ENCODE measurements around the gene LCLAT1. TPM values are rescaled to one million over a fixed set of nuclear protein-coding genes. Genes with fewer than 3 reads are reported as not detected.

LCLAT1 gene
- total RNA-seq, 1 experiment from 2014 or later, result 21.7 TPM

GRCh38 chr2:30675758-30676157 lies 228.7 kb downstream of the LCLAT1 start:
- H3K36me3 ChIP-seq (ENCODE audit: insufficient read depth, low read length), result no peaks in the 10 kb centered on the region
- no peaks in the 10 kb centered on the region for H3K9me2 ChIP-seq (replicated peaks; ENCODE audit: insufficient read depth, low read length)
- H3K9me3 ChIP-seq (ENCODE audit: low read length), result no peaks in the 10 kb centered on the region
- no peaks in the 10 kb centered on the region for H4K20me1 ChIP-seq (ENCODE audit: insufficient read depth, low read depth, low read length)
- H3K79me2 ChIP-seq (ENCODE audit: low read length), result no peaks in the 10 kb centered on the region
- no peak overlapping the region for H3K4me2 ChIP-seq (ENCODE audit: low read depth, low read length, poor library complexity, severe bottlenecking)
- no peaks in the 10 kb centered on the region for H3K27me3 ChIP-seq (ENCODE audit: low read length)
- no peak overlapping the region for H3K9ac ChIP-seq (ENCODE audit: low read length)
- H3K27ac ChIP-seq (ENCODE audit: low read length), result no peak overlapping the region
- no peak overlapping the region for H2AFZ ChIP-seq (ENCODE audit: low read length)
- H3K4me3 ChIP-seq (ENCODE audit: low read length), result no peak overlapping the region
- H3K4me1 ChIP-seq (ENCODE audit: low read length), result peaks cover 3% of the 10 kb centered on the region; the same call in 1 of the 2 replicates
- no peak for DNase-seq

GRCh38 chr2:30677231-30677630 lies 230.2 kb downstream of the LCLAT1 start:
- H3K4me3 ChIP-seq (ENCODE audit: low read length), result no peak overlapping the region
- H3K36me3 ChIP-seq (ENCODE audit: insufficient read depth, low read length), result no peaks in the 10 kb centered on the region
- H4K20me1 ChIP-seq (ENCODE audit: insufficient read depth, low read depth, low read length), result no peaks in the 10 kb centered on the region
- H2AFZ ChIP-seq (ENCODE audit: low read length), result no peak overlapping the region
- no peaks in the 10 kb centered on the region for H3K27me3 ChIP-seq (ENCODE audit: low read length)
- no peaks in the 10 kb centered on the region for H3K9me3 ChIP-seq (ENCODE audit: low read length)
- H3K79me2 ChIP-seq (ENCODE audit: low read length), result no peaks in the 10 kb centered on the region
- peaks cover 3% of the 10 kb centered on the region; the same call in 1 of the 2 replicates for H3K4me1 ChIP-seq (ENCODE audit: low read length)
- no peak overlapping the region for H3K27ac ChIP-seq (ENCODE audit: low read length)
- no peaks in the 10 kb centered on the region for H3K9me2 ChIP-seq (replicated peaks; ENCODE audit: insufficient read depth, low read length)
- no peak for DNase-seq
- no peak overlapping the region for H3K4me2 ChIP-seq (ENCODE audit: low read depth, low read length, poor library complexity, severe bottlenecking)
- H3K9ac ChIP-seq (ENCODE audit: low read length), result no peak overlapping the region

GRCh38 chr2:30677861-30678385 lies 230.9 kb downstream of the LCLAT1 start:
- no peak overlapping the region for H3K27ac ChIP-seq (ENCODE audit: low read length)
- no peaks in the 10 kb centered on the region for H3K9me3 ChIP-seq (ENCODE audit: low read length)
- no peak overlapping the region for H2AFZ ChIP-seq (ENCODE audit: low read length)
- H3K27me3 ChIP-seq (ENCODE audit: low read length), result no peaks in the 10 kb centered on the region
- H4K20me1 ChIP-seq (ENCODE audit: insufficient read depth, low read depth, low read length), result no peaks in the 10 kb centered on the region
- H3K9me2 ChIP-seq (replicated peaks; ENCODE audit: insufficient read depth, low read length), result no peaks in the 10 kb centered on the region
- H3K36me3 ChIP-seq (ENCODE audit: insufficient read depth, low read length), result no peaks in the 10 kb centered on the region
- no peak overlapping the region for H3K9ac ChIP-seq (ENCODE audit: low read length)
- no peak for DNase-seq
- no peak overlapping the region for H3K4me3 ChIP-seq (ENCODE audit: low read length)
- H3K4me2 ChIP-seq (ENCODE audit: low read depth, low read length, poor library complexity, severe bottlenecking), result no peak overlapping the region
- no peaks in the 10 kb centered on the region for H3K79me2 ChIP-seq (ENCODE audit: low read length)
- H3K4me1 ChIP-seq (ENCODE audit: low read length), result peaks cover 4% of the 10 kb centered on the region

GRCh38 chr2:30678410-30679137 lies 231.5 kb downstream of the LCLAT1 start:
- H3K9me3 ChIP-seq (ENCODE audit: low read length), result no peaks in the 10 kb centered on the region
- DNase-seq, result no peak
- H3K27me3 ChIP-seq (ENCODE audit: low read length), result no peaks in the 10 kb centered on the region
- H3K4me1 ChIP-seq (ENCODE audit: low read length), result peaks cover 11% of the 10 kb centered on the region
- no peaks in the 10 kb centered on the region for H4K20me1 ChIP-seq (ENCODE audit: insufficient read depth, low read depth, low read length)
- H3K27ac ChIP-seq (ENCODE audit: low read length), result no peak overlapping the region
- no peaks in the 10 kb centered on the region for H3K36me3 ChIP-seq (ENCODE audit: insufficient read depth, low read length)
- H3K4me3 ChIP-seq (ENCODE audit: low read length), result no peak overlapping the region
- no peaks in the 10 kb centered on the region for H3K9me2 ChIP-seq (replicated peaks; ENCODE audit: insufficient read depth, low read length)
- no peaks in the 10 kb centered on the region for H3K79me2 ChIP-seq (ENCODE audit: low read length)
- H3K9ac ChIP-seq (ENCODE audit: low read length), result no peak overlapping the region
- H2AFZ ChIP-seq (ENCODE audit: low read length), result no peak overlapping the region
- H3K4me2 ChIP-seq (ENCODE audit: low read depth, low read length, poor library complexity, severe bottlenecking), result no peak overlapping the region

- Histone ChIP-seq H2AFZ (ENCODE audit: low read length) (no peak overlapping the region), H3K9me2 (replicated peaks; ENCODE audit: insufficient read depth, low read length) (no peaks in the 10 kb centered on the region), H3K27me3 (ENCODE audit: low read length) (no peaks in the 10 kb centered on the region), H3K9me3 (ENCODE audit: low read length) (no peaks in the 10 kb centered on the region), H3K27ac (ENCODE audit: low read length) (no peak overlapping the region), H3K4me3 (ENCODE audit: low read length) (no peak overlapping the region), H3K36me3 (ENCODE audit: insufficient read depth, low read length) (no peaks in the 10 kb centered on the region), H3K4me2 (ENCODE audit: low read depth, low read length, poor library complexity, severe bottlenecking) (no peak overlapping the region), H3K9ac (ENCODE audit: low read length) (no peak overlapping the region), H3K79me2 (ENCODE audit: low read length) (no peaks in the 10 kb centered on the region), H3K4me1 (ENCODE audit: low read length) (peaks cover 12% of the 10 kb centered on the region), H4K20me1 (ENCODE audit: insufficient read depth, low read depth, low read length) (no peaks in the 10 kb centered on the region)
- no peak for DNase-seq
These were observed 232.5 kb downstream of the LCLAT1 start for GRCh38 chr2:30679426-30680088.

GRCh38 chr2:30680121-30680520 lies 233.1 kb downstream of the LCLAT1 start:
- Histone ChIP-seq H4K20me1 (ENCODE audit: insufficient read depth, low read depth, low read length) (no peaks in the 10 kb centered on the region), H3K4me1 (ENCODE audit: low read length) (peaks cover 12% of the 10 kb centered on the region), H3K27ac (ENCODE audit: low read length) (no peak overlapping the region), H3K4me3 (ENCODE audit: low read length) (no peak overlapping the region), H3K36me3 (ENCODE audit: insufficient read depth, low read length) (no peaks in the 10 kb centered on the region), H3K27me3 (ENCODE audit: low read length) (no peaks in the 10 kb centered on the region), H3K4me2 (ENCODE audit: low read depth, low read length, poor library complexity, severe bottlenecking) (no peak overlapping the region), H3K9me2 (replicated peaks; ENCODE audit: insufficient read depth, low read length) (no peaks in the 10 kb centered on the region), H3K79me2 (ENCODE audit: low read length) (no peaks in the 10 kb centered on the region), H3K9me3 (ENCODE audit: low read length) (no peaks in the 10 kb centered on the region), H3K9ac (ENCODE audit: low read length) (no peak overlapping the region), H2AFZ (ENCODE audit: low read length) (no peak overlapping the region)
- DNase-seq, result no peak

- DNase-seq, result no peak
- Histone ChIP-seq H3K27ac (ENCODE audit: low read length) (no peak overlapping the region), H3K27me3 (ENCODE audit: low read length) (no peaks in the 10 kb centered on the region), H4K20me1 (ENCODE audit: insufficient read depth, low read depth, low read length) (no peaks in the 10 kb centered on the region), H3K9me3 (ENCODE audit: low read length) (no peaks in the 10 kb centered on the region), H3K36me3 (ENCODE audit: insufficient read depth, low read length) (no peaks in the 10 kb centered on the region), H3K79me2 (ENCODE audit: low read length) (no peaks in the 10 kb centered on the region), H3K4me2 (ENCODE audit: low read depth, low read length, poor library complexity, severe bottlenecking) (no peak overlapping the region), H3K4me1 (ENCODE audit: low read length) (peaks cover 12% of the 10 kb centered on the region), H3K9ac (ENCODE audit: low read length) (no peak overlapping the region), H3K9me2 (replicated peaks; ENCODE audit: insufficient read depth, low read length) (no peaks in the 10 kb centered on the region), H3K4me3 (ENCODE audit: low read length) (no peak overlapping the region), H2AFZ (ENCODE audit: low read length) (no peak overlapping the region)
These were observed 234.0 kb downstream of the LCLAT1 start for GRCh38 chr2:30681022-30681421.

- Histone ChIP-seq H3K27me3 (ENCODE audit: low read length) (no peaks in the 10 kb centered on the region), H3K9ac (ENCODE audit: low read length) (0 out of 2 replicates have a peak overlapping the region, but pooled peaks have one; percentile 15), H2AFZ (ENCODE audit: low read length) (0 out of 2 replicates have a peak overlapping the region, but pooled peaks have one; percentile 66), H3K4me3 (ENCODE audit: low read length) (no peak overlapping the region), H3K4me1 (ENCODE audit: low read length) (peaks cover 9% of the 10 kb centered on the region; the same call in 1 of the 2 replicates), H3K9me3 (ENCODE audit: low read length) (no peaks in the 10 kb centered on the region), H3K9me2 (replicated peaks; ENCODE audit: insufficient read depth, low read length) (no peaks in the 10 kb centered on the region), H3K27ac (ENCODE audit: low read length) (no peak overlapping the region), H3K4me2 (ENCODE audit: low read depth, low read length, poor library complexity, severe bottlenecking) (no peak overlapping the region), H3K36me3 (ENCODE audit: insufficient read depth, low read length) (no peaks in the 10 kb centered on the region), H3K79me2 (ENCODE audit: low read length) (no peaks in the 10 kb centered on the region), H4K20me1 (ENCODE audit: insufficient read depth, low read depth, low read length) (no peaks in the 10 kb centered on the region)
- DNase-seq, result peak; percentile 76
These were observed 236.3 kb downstream of the LCLAT1 start for GRCh38 chr2:30683236-30683956.

All from Karpas-422 (cell line).